ENCODE data around the gene PCSK2.

DNA sequence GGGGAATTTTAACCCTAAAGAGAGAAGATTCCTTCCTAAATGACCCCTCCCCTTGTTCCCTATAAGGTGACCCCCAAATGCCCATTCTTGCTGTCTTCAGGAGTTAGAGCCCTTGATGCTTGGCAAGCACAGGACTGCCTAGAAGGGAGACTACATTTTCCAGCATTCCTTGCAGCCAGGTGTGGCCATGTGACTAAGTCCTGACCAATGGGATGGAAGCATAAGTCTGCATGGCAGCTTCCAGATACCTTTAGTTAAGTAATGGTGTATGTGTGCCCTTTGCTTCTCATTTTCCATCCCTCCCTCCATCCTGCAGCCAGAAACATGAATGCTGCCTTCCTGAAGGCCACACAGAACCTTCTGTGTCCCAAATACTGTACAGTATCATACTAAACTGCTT is 298.8 kb downstream of the PCSK2 start:
- no peak for TF ChIP-seq POLR2A (IDR thresholded peaks at IDR 0.05; ENCODE audit: low read length)
- no peak for TF ChIP-seq GATA1 (IDR thresholded peaks at IDR 0.05; ENCODE audit: low read depth, low read length)

Measured in erythroblast (primary cell).